Muscle layer of colon (tissue), 2 donors: ENCODE measurements around the gene SLC12A3.

ENCODE experiments used
- H3K27ac ChIP-seq: one replicate; pipeline ENCODE4 v1.7.0; 2013; ENCODE audit warnings: low read depth, mild to moderate bottlenecking, low read length, moderate library complexity
- H3K27me3 ChIP-seq, 2 donors: one replicate each; pipeline ENCODE4 v1.7.0; 2013; ENCODE audit warnings: low read length in 2 of 2, mild to moderate bottlenecking in 2 of 2; ENCODE audit not compliant: insufficient read depth in 2 of 2, control insufficient read depth in 1 of 2
- H3K36me3 ChIP-seq: one replicate; pipeline ENCODE4 v1.7.0; 2013; ENCODE audit warnings: mild to moderate bottlenecking, low read length; ENCODE audit not compliant: insufficient read depth
- H3K4me1 ChIP-seq: one replicate; pipeline ENCODE4 v1.7.0; 2013; ENCODE audit warnings: mild to moderate bottlenecking, low read length; ENCODE audit not compliant: insufficient read depth
- H3K4me3 ChIP-seq, 2 donors: one replicate each; pipeline ENCODE4 v1.7.0; 2013; ENCODE audit warnings: low read length in 2 of 2, low read depth in 1 of 2, mild to moderate bottlenecking in 1 of 2, moderate library complexity in 1 of 2
- H3K9ac ChIP-seq: one replicate; pipeline ENCODE4 v1.7.0; 2013; ENCODE audit warnings: low read length
- H3K9me3 ChIP-seq: one replicate; pipeline ENCODE4 v1.7.0; 2013; ENCODE audit warnings: mild to moderate bottlenecking, low read length
- donor health status: abdominal sarcoma.
- donor health status: Adenocarcinoma of cecum.

SLC12A3 gene

DNA sequence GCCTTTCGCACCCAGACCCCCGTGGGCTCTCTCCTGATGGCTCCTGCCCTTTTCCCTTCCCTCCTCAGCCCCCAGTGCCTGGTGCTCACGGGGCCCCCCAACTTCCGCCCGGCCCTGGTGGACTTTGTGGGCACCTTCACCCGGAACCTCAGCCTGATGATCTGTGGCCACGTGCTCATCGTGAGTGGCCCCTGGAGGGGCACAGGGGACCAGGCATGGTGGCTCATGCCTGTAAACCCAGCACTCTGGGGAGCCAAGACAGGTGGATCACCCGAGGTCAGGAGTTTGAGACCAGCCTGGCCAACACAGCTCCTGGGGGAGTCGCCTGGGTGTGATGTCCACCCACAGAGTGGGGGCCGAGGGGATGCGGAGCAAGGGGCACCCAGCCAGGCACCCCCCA lies 21.3 kb downstream of the SLC12A3 start:
- no peaks in the 10 kb centered on the region for H3K36me3 ChIP-seq
- H3K4me1 ChIP-seq, result no peaks in the 10 kb centered on the region
- H3K9ac ChIP-seq, result no peak overlapping the region
- no peaks in the 10 kb centered on the region for H3K27me3 ChIP-seq
- H3K27ac ChIP-seq, result no peak overlapping the region
- H3K9me3 ChIP-seq, result no peaks in the 10 kb centered on the region
- no peak overlapping the region for H3K4me3 ChIP-seq

GRCh38 chr16:56886826-56887225 lies 21.8 kb downstream of the SLC12A3 start:
- Histone ChIP-seq H3K4me3 (no peak overlapping the region), H3K9ac (no peak overlapping the region), H3K27ac (no peak overlapping the region), H3K4me1 (no peaks in the 10 kb centered on the region), H3K9me3 (no peaks in the 10 kb centered on the region), H3K36me3 (no peaks in the 10 kb centered on the region), H3K27me3 (no peaks in the 10 kb centered on the region)

- H3K9me3 ChIP-seq, result no peaks in the 10 kb centered on the region
- H3K4me3 ChIP-seq, result no peak overlapping the region
- no peak overlapping the region for H3K27ac ChIP-seq
Measured at GRCh38 chr16:56888806-56889205, 23.8 kb downstream of the SLC12A3 start.

GRCh38 chr16:56889206-56889605 lies 24.2 kb downstream of the SLC12A3 start:
- Histone ChIP-seq H3K4me1 (no peaks in the 10 kb centered on the region), H3K9ac (no peak overlapping the region), H3K27me3 (no peaks in the 10 kb centered on the region), H3K9me3 (no peaks in the 10 kb centered on the region), H3K27ac (no peak overlapping the region), H3K4me3 (no peak overlapping the region), H3K36me3 (no peaks in the 10 kb centered on the region)

More at GRCh38 chr16:56888806-56889205, 23.8 kb downstream of the SLC12A3 start:
- Histone ChIP-seq H3K27me3 (no peaks in the 10 kb centered on the region), H3K36me3 (no peaks in the 10 kb centered on the region), H3K9ac (no peak overlapping the region), H3K4me1 (no peaks in the 10 kb centered on the region)

- no peaks in the 10 kb centered on the region for H3K4me1 ChIP-seq
- no peaks in the 10 kb centered on the region for H3K9me3 ChIP-seq
- H3K9ac ChIP-seq, result no peak overlapping the region
- no peak overlapping the region for H3K4me3 ChIP-seq
- no peak overlapping the region for H3K27ac ChIP-seq
- H3K27me3 ChIP-seq, result no peaks in the 10 kb centered on the region
- H3K36me3 ChIP-seq, result no peaks in the 10 kb centered on the region
Measured at GRCh38 chr16:56891685-56892084, 26.7 kb downstream of the SLC12A3 start.

- Histone ChIP-seq H3K36me3 (no peaks in the 10 kb centered on the region), H3K9me3 (no peaks in the 10 kb centered on the region), H3K9ac (no peak overlapping the region), H3K27ac (no peak overlapping the region), H3K4me3 (no peak overlapping the region), H3K4me1 (no peaks in the 10 kb centered on the region), H3K27me3 (no peaks in the 10 kb centered on the region)
Measured at GRCh38 chr16:56892705-56893104, 27.7 kb downstream of the SLC12A3 start.

- H3K4me3 ChIP-seq, result no peak overlapping the region
- H3K9me3 ChIP-seq, result no peaks in the 10 kb centered on the region
- H3K27me3 ChIP-seq, result no peaks in the 10 kb centered on the region
- no peak overlapping the region for H3K27ac ChIP-seq
- H3K36me3 ChIP-seq, result no peaks in the 10 kb centered on the region
- no peak overlapping the region for H3K9ac ChIP-seq
- no peaks in the 10 kb centered on the region for H3K4me1 ChIP-seq
Measured at GRCh38 chr16:56894331-56894917, 29.4 kb downstream of the SLC12A3 start.

GRCh38 chr16:56895813-56896212 lies 30.8 kb downstream of the SLC12A3 start:
- Histone ChIP-seq H3K27me3 (no peaks in the 10 kb centered on the region), H3K4me1 (no peaks in the 10 kb centered on the region), H3K9ac (no peak overlapping the region), H3K9me3 (no peaks in the 10 kb centered on the region), H3K4me3 (no peak overlapping the region), H3K27ac (no peak overlapping the region), H3K36me3 (no peaks in the 10 kb centered on the region)

GRCh38 chr16:56896244-56896643 lies 31.2 kb downstream of the SLC12A3 start:
- no peak overlapping the region for H3K27ac ChIP-seq

DNA sequence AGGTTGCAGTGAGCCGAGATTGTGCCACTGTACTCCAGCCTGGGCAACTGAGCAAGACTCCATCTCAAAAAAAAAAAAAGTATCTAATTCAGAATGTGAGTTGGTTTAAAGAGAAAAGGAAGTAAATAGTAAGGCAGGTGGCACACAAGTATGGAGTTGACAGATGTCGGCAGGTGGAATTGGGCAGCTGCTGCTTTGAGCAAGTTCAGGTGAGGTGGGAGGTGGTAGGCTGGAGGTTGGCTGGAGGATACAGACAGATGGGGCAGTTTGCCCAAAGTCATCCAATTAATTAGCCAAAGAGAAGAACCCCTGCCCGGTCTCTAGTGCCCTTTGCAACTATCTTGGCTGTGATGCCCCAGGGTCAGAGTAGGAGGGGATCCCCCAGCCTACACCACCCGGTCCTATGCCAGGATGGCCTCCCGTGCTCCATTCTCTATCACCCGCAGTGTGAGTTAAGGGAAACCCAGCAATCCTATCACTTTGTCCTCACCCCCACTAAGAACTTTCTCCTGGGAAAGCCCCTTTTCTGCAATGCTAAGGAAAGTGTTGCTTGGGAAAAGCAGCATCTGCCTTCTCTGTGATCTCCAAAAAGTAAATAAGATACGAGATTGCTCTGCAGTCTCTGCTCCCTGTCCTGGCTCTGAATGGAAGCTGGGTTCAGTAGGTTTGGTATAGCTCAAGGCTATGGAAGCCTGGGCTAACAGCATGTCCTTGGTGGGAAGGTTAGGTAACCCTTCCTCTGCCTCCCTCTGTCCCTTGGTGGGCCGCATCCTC lies 32.2 kb downstream of the SLC12A3 start:
- H3K4me1 ChIP-seq, result no peaks in the 10 kb centered on the region
- H3K9ac ChIP-seq, result no peak overlapping the region
- no peak overlapping the region for H3K4me3 ChIP-seq
- no peaks in the 10 kb centered on the region for H3K27me3 ChIP-seq
- no peaks in the 10 kb centered on the region for H3K9me3 ChIP-seq
- H3K27ac ChIP-seq, result no peak overlapping the region
- no peaks in the 10 kb centered on the region for H3K36me3 ChIP-seq

More at GRCh38 chr16:56896244-56896643, 31.2 kb downstream of the SLC12A3 start:
- no peak overlapping the region for H3K9ac ChIP-seq
- no peak overlapping the region for H3K4me3 ChIP-seq
- no peaks in the 10 kb centered on the region for H3K4me1 ChIP-seq
- H3K27me3 ChIP-seq, result no peaks in the 10 kb centered on the region
- no peaks in the 10 kb centered on the region for H3K9me3 ChIP-seq
- H3K36me3 ChIP-seq, result no peaks in the 10 kb centered on the region

DNA sequence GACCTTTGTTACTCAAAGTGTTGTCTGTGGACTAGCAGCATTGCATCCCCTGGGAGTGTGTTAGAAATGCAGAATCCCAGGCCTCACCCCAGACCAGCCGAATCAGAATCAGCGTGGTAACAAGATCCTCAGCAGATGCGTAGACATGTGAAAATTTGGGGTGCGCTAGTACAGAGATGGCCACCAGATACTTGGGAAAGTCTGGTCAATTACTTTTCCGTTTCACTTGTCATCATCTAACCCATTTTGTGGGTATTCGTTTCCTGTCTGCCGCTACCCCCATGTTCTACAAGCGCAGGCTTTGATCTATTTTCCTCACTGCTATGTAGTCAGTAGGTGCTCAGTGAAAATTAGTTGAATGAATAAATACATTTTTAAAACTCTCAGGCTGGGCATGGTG lies 33.8 kb downstream of the SLC12A3 start:
- no peaks in the 10 kb centered on the region for H3K36me3 ChIP-seq
- H3K4me3 ChIP-seq, result no peak overlapping the region
- H3K4me1 ChIP-seq, result no peaks in the 10 kb centered on the region
- no peak overlapping the region for H3K27ac ChIP-seq
- H3K9ac ChIP-seq, result no peak overlapping the region
- H3K27me3 ChIP-seq, result no peaks in the 10 kb centered on the region
- no peaks in the 10 kb centered on the region for H3K9me3 ChIP-seq

GRCh38 chr16:56903866-56904265 lies 38.9 kb downstream of the SLC12A3 start:
- H3K9ac ChIP-seq, result no peak overlapping the region
- no peaks in the 10 kb centered on the region for H3K27me3 ChIP-seq
- H3K4me3 ChIP-seq, result no peak overlapping the region
- H3K27ac ChIP-seq, result no peak overlapping the region
- H3K9me3 ChIP-seq, result no peaks in the 10 kb centered on the region
- no peaks in the 10 kb centered on the region for H3K4me1 ChIP-seq
- H3K36me3 ChIP-seq, result no peaks in the 10 kb centered on the region
